Measurements from ENCODE around the gene PSME2.

PSME2 gene

DNA sequence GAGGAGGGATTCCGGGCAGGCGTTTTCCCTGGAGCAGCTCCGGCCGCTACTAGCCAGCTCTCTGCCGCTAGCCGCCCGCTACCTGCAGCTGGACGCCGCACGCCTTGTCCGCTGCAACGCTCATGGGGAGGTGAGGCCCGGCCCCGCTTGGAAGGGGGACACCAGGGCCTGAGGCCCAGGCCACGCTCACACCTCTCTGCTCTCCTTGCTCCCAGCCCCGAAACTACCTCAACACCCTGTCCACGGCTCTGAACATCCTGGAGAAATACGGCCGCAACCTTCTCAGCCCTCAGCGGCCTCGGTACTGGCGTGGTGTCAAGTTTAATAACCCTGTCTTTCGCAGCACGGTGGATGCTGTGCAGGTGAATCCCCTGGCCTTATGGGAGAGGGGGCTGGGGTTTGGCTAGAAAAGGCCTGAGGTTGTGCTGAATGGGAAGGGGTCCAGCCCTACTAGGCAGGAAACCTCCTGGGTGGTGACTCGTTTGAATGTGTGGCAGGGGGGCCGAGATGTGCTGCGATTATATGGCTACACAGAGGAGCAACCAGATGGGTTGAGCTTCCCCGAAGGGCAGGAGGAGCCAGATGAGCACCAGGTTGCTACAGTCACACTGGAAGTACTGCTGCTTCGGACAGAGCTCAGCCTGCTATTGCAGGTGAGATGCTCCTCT is 1.5 kb upstream of the PSME2 start:
- TF ChIP-seq, protein P1, sequence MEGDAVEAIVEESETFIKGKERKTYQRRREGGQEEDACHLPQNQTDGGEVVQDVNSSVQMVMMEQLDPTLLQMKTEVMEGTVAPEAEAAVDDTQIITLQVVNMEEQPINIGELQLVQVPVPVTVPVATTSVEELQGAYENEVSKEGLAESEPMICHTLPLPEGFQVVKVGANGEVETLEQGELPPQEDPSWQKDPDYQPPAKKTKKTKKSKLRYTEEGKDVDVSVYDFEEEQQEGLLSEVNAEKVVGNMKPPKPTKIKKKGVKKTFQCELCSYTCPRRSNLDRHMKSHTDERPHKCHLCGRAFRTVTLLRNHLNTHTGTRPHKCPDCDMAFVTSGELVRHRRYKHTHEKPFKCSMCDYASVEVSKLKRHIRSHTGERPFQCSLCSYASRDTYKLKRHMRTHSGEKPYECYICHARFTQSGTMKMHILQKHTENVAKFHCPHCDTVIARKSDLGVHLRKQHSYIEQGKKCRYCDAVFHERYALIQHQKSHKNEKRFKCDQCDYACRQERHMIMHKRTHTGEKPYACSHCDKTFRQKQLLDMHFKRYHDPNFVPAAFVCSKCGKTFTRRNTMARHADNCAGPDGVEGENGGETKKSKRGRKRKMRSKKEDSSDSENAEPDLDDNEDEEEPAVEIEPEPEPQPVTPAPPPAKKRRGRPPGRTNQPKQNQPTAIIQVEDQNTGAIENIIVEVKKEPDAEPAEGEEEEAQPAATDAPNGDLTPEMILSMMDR (IDR thresholded peaks at IDR 0.05; ENCODE audit: extremely low read depth, insufficient read depth, missing control alignments), result no peak
- DNase-seq (ENCODE audit: low spot score), result no peak
- in situ Hi-C loops (cut with MboI; ENCODE audit: low pct_unique_long_range_greater_than_20kb, low sequenced_read_pairs, unreplicated experiment), result no loop called here

DNA sequence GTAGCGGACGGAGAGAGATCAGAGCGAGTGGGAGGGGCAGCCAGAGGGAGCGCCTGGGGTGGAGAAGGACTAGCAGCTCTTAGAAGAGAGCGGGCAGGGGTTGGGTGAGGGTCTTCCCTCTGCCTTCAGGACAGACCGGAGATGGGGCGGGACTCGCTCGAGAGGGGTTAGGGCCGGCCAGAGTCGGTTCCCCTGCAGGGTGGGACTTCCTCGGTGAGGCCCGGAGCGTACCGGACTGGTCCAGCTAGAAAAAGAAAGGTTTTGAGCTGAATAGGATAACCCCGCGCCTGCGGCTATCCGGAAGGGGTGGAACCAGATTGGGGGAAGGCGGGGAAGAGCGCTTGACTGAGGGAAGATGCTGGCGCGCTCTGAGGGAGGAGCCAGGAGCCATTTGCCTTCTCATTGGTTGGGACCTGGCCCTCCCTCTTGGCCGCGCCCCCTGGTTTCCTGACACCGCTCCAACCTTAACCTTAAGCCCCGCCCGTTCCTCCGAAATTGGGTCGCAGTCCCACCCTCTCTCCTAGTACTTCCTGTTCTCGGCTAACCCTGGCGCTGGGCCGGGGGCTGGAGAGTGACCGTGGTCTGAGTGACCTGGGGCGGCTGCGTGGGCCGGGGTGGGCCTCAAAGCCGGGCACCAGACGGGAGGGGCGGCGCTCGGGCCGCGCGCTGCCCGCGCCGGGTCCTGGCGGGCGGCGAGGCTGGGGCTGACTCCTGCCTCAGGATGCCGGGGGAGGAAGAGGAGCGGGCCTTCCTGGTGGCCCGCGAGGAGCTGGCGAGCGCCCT is 759 bp upstream of the PSME2 start, which contains the start of gene RNF31:
RNF31 (plus strand) TSS at position 521 of the 783 bp plus-strand sequence; CDS start at position 722, 201 bp downstream.
- TF ChIP-seq, protein P1 (IDR thresholded peaks at IDR 0.05; ENCODE audit: extremely low read depth, insufficient read depth, missing control alignments), result no peak
- peak; percentile 98 for DNase-seq (ENCODE audit: low spot score)
- in situ Hi-C loops (cut with MboI; ENCODE audit: low pct_unique_long_range_greater_than_20kb, low sequenced_read_pairs, unreplicated experiment), result no loop called here

DNA sequence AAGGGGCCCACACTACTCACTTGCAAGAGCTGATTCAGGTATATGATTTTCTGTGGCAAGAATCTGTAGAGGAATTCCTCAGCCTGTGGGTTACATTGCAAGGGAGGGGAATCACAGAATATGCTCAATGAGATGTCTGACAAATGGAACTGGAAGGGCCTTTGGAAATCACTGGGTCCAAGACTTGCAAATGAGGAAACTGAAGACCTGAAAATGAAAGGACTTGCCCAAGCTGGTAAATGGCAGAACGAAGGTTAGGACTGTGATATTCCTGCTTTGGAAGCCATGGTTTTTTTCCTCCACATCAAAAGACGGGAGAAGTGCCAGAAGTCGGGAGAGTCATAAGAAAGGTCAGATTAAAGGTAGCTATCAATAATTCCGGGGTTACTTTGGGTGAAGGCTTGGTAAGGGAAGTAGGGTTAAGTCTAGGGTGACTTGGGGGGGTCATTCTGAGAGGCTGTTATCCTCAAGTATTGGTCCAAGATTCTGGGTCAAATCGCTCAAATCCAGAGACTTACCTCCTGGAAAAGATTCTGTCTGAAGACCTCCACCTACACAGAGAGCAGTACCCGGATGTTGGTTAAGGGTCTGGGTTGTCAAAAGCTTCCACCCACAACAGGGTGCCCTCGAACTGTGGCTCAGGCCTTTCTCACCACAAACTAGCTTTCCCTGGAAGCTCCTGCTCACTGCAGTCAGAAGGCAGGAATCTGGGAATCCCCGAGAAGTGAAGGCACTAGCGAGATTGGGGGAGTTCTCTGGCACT is 539 bp downstream of the PSME2 start:
- TF ChIP-seq, protein P1 (IDR thresholded peaks at IDR 0.05; ENCODE audit: extremely low read depth, insufficient read depth, missing control alignments), result no peak
- no peak for DNase-seq (ENCODE audit: low spot score)
- in situ Hi-C loops (cut with MboI; ENCODE audit: low pct_unique_long_range_greater_than_20kb, low sequenced_read_pairs, unreplicated experiment), result no loop called here

DNA sequence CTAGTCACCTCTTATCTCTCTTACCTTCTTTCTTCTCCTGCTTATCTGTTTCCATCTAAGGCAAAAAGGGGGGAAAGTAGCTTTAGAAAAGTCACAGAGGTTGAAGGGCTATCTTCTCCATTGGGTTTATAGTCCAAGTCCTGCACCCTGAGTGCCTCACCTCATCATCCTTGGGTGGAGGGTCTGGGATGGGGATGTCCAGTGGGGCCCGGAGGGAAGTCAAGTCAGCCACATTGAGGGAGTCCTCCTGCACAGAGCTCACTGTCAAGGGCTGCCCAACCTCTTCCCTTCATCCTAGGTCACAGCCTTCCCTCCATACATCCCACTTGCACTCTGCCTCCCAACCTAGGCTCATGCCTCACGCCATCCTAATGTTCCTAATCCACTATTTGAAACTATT is 1.2 kb downstream of the PSME2 start:
- DNase-seq (ENCODE audit: low spot score), result no peak
- TF ChIP-seq, protein P1 (IDR thresholded peaks at IDR 0.05; ENCODE audit: extremely low read depth, insufficient read depth, missing control alignments), result no peak
- in situ Hi-C loops (cut with MboI; ENCODE audit: low pct_unique_long_range_greater_than_20kb, low sequenced_read_pairs, unreplicated experiment), result no loop called here

DNA sequence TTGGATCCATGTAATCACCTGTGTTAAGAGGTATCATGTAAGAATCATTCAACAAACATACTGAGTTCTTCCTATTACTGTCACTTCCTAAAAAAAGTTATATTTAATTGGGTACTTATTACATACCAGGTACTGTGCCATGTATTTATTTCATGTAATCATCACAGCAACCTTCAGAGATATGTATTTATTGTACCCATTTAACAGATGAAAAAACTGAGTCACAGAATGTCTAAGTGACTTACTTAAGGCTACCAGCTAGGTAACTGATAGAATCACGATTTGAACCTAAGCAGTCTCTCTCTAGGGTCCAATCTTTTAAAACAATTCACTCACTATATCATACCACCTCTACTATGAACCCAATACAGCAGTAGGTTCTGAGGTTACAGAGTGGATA is 2.0 kb downstream of the PSME2 start:
- TF ChIP-seq, protein P1 (IDR thresholded peaks at IDR 0.05; ENCODE audit: extremely low read depth, insufficient read depth, missing control alignments), result no peak
- in situ Hi-C loops (cut with MboI; ENCODE audit: low pct_unique_long_range_greater_than_20kb, low sequenced_read_pairs, unreplicated experiment), result no loop called here
- DNase-seq (ENCODE audit: low spot score), result no peak

DNA sequence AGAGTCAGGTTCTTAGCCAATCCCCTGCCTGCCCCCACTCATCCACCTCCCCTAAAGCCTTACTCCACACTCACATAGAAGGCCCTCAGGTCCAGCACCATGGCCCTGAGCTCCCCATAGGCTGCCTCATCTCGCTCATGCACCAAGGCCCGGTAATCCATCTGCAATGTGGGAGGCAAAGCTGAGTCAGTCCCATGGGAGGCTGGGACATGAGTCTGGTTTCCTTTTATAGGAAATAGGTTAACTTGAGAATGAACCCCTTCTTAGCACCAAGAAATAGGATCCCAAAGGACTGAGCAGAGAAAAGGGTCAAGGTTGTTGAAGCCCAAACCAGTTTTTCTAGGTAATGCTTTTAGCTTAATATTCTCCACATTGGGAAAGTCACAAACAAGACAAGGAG is 2.9 kb downstream of the PSME2 start:
- TF ChIP-seq, protein P1 (IDR thresholded peaks at IDR 0.05; ENCODE audit: extremely low read depth, insufficient read depth, missing control alignments), result no peak
- in situ Hi-C loops (cut with MboI; ENCODE audit: low pct_unique_long_range_greater_than_20kb, low sequenced_read_pairs, unreplicated experiment), result no loop called here
- no peak for DNase-seq (ENCODE audit: low spot score)

Data from GM13977 (cell line).